IMR-90 (cell line): Measurements from ENCODE around the gene MMS19. TPM values are rescaled to one million over a fixed set of nuclear protein-coding genes. Genes with fewer than 3 reads are reported as not detected.

Source experiments
- ATAC-seq: fragments of 200-7000 bp; cut with Tn5 transposase; 2 replicates; pipeline ENCODE4 v1.9.1; 2020; ENCODE audit warnings: low read depth, mild to moderate bottlenecking, moderate library complexity
- BruUV-seq: library from RNA; stranded (reverse); fragments of 400-500 nt; replicated peaks from 2 replicates; lab custom pipeline; 2021; lab: Mats Ljungman, UMichigan
- CTCF ChIA-PET: fragments of 300-600 bp; formaldehyde crosslinking; extraction: SDS; loops from one replicate; lab custom pipeline; 2021; ENCODE audit warnings: antibody characterized with exemption; lab: Yijun Ruan, JAX
- POLR2A ChIA-PET: fragments of 300-600 bp; sonication (Branson Sonifier 250); formaldehyde crosslinking; loops from one replicate; lab custom pipeline; 2022; ENCODE audit warnings: antibody characterized with exemption; ENCODE audit not compliant: unreplicated experiment; lab: Charles Lee
- DNase-seq: peaks from one replicate; pipeline ENCODE4 v3.0.0; 2013
- H2AFZ ChIP-seq: replicated peaks from 2 replicates; pipeline ENCODE3; 2013; ENCODE audit warnings: low read length, mild to moderate bottlenecking; ENCODE audit not compliant: poor library complexity
- H2AK5ac ChIP-seq: 2 replicates; pipeline ENCODE4 v1.6.1; 2013; ENCODE audit warnings: low read depth, low read length, inconsistent platforms
- H2AK9ac ChIP-seq: replicated peaks from 2 replicates; pipeline ENCODE3; 2013; ENCODE audit warnings: mild to moderate bottlenecking, low read depth, low read length, moderate library complexity; ENCODE audit not compliant: poor library complexity
- H2BK120ac ChIP-seq: 2 replicates; pipeline ENCODE4 v1.6.1; 2013; ENCODE audit warnings: low read depth, low read length, inconsistent platforms
- H2BK15ac ChIP-seq: 3 replicates; pipeline ENCODE4 v1.6.1; 2013; ENCODE audit warnings: low read depth, low read length, inconsistent platforms
- H2BK20ac ChIP-seq: 2 replicates; pipeline ENCODE4 v1.6.1; 2013; ENCODE audit warnings: low read depth, mild to moderate bottlenecking, inconsistent platforms, low read length, moderate library complexity
- H2BK5ac ChIP-seq: 2 replicates; pipeline ENCODE4 v1.6.1; 2013; ENCODE audit warnings: mild to moderate bottlenecking, low read depth, low read length, inconsistent platforms; ENCODE audit not compliant: poor library complexity, severe bottlenecking
- H3K14ac ChIP-seq: replicated peaks from 2 replicates; pipeline ENCODE4 v1.6.1; 2013; ENCODE audit warnings: low read depth, low read length, inconsistent platforms
- H3K18ac ChIP-seq: 2 replicates; pipeline ENCODE4 v1.6.1; 2013; ENCODE audit warnings: low read depth, low read length, control low read depth
- H3K23ac ChIP-seq: 2 replicates; pipeline ENCODE4 v1.6.1; 2013; ENCODE audit warnings: low read depth, low read length, inconsistent platforms
- H3K27ac ChIP-seq: 2 replicates; pipeline ENCODE4 v1.5.1; 2013; ENCODE audit warnings: mild to moderate bottlenecking, control low read depth, low read length; ENCODE audit not compliant: insufficient read depth
- H3K27me3 ChIP-seq: 2 replicates; pipeline ENCODE4 v1.6.1; 2013; ENCODE audit warnings: low read length; ENCODE audit not compliant: control insufficient read depth, insufficient read depth
- H3K36me3 ChIP-seq: 2 replicates; pipeline ENCODE4 v1.6.1; 2013; ENCODE audit warnings: low read length, mixed read lengths; ENCODE audit not compliant: control insufficient read depth, insufficient read depth
- H3K4ac ChIP-seq: 2 replicates; pipeline ENCODE4 v1.6.1; 2013; ENCODE audit warnings: low read depth, low read length, inconsistent platforms
- H3K4me1 ChIP-seq: 2 replicates; pipeline ENCODE4 v1.6.1; 2013; ENCODE audit warnings: low read length, mixed read lengths; ENCODE audit not compliant: control insufficient read depth, insufficient read depth
- H3K4me2 ChIP-seq: 2 replicates; pipeline ENCODE4 v1.6.1; 2013; ENCODE audit warnings: low read depth, mild to moderate bottlenecking, control low read depth, low read length, moderate library complexity
- H3K4me3 ChIP-seq: 2 replicates; pipeline ENCODE4 v1.5.1; 2013; ENCODE audit warnings: low read depth, mild to moderate bottlenecking, control low read depth, low read length, moderate library complexity; ENCODE audit not compliant: insufficient read depth
- H3K56ac ChIP-seq: 2 replicates; pipeline ENCODE4 v1.6.1; 2013; ENCODE audit warnings: low read length, inconsistent platforms; ENCODE audit not compliant: insufficient read depth; ENCODE audit errors: extremely low read depth
- H3K79me1 ChIP-seq, 2 experiments: 2 replicates each; pipeline ENCODE4 v1.6.1; 2013; ENCODE audit warnings: low read length in 2 of 2, inconsistent platforms in 1 of 2, low read depth in 1 of 2
- H3K9ac ChIP-seq: 2 replicates; pipeline ENCODE4 v1.6.1; 2013; ENCODE audit warnings: low read depth, low read length, control low read depth
- H3K9me1 ChIP-seq: 2 replicates; pipeline ENCODE4 v1.6.1; 2013; ENCODE audit warnings: low read length, inconsistent platforms; ENCODE audit not compliant: insufficient read depth
- H3K9me3 ChIP-seq: 2 replicates; pipeline ENCODE4 v1.6.1; 2013; ENCODE audit warnings: low read length; ENCODE audit not compliant: control insufficient read depth, insufficient read depth
- H4K20me1 ChIP-seq: 2 replicates; pipeline ENCODE4 v1.6.1; 2013; ENCODE audit warnings: low read length, inconsistent platforms; ENCODE audit not compliant: insufficient read depth
- H4K5ac ChIP-seq: 2 replicates; pipeline ENCODE4 v1.6.1; 2013; ENCODE audit warnings: mild to moderate bottlenecking, low read depth, low read length, control low read depth
- H4K8ac ChIP-seq, 2 experiments: 2 replicates each; pipeline ENCODE4 v1.6.1; 2013; ENCODE audit warnings: low read depth in 2 of 2, low read length in 2 of 2, control low read depth in 1 of 2, inconsistent platforms in 1 of 2
- H4K91ac ChIP-seq: 2 replicates; pipeline ENCODE4 v1.6.1; 2013; ENCODE audit warnings: low read depth, low read length, inconsistent platforms; ENCODE audit not compliant: insufficient read depth
- MXI1 ChIP-seq: IDR thresholded peaks from 2 replicates; pipeline ENCODE4 v1.6.1; 2012; ENCODE audit warnings: low read depth, mild to moderate bottlenecking, low read length, moderate library complexity, borderline replicate concordance
- RAD21 ChIP-seq: IDR thresholded peaks from 2 replicates; pipeline ENCODE4 v1.6.1; 2012; ENCODE audit warnings: low read length, improper control_type of control experiment
- RCOR1 ChIP-seq: IDR thresholded peaks from 2 replicates; pipeline ENCODE4 v1.6.1; 2012; ENCODE audit warnings: mild to moderate bottlenecking, low read length, improper control_type of control experiment; ENCODE audit not compliant: insufficient replicate concordance
- WGBS, 2 experiments: methylation state at CpG; one replicate each; pipeline versions ENCODE4 v1.1.5 to v1.1.7; 2013; ENCODE audit warnings: missing lambda C conversion rate in 2 of 2; ENCODE audit not compliant: insufficient read length in 1 of 2; ENCODE audit errors: extremely low coverage in 2 of 2; 5-methylcytosine and 5-hydroxymethylcytosine counted together
- dilution Hi-C: fragments of 300-500 bp; cut with HindIII; formaldehyde crosslinking; loops from one replicate; pipeline ENCODE4 v1.14.3; 2018; ENCODE audit warnings: low sequenced_read_pairs; ENCODE audit not compliant: unreplicated experiment
- in situ Hi-C: fragments of 300-500 bp; cut with MboI; formaldehyde crosslinking; loops from 3 replicates; pipeline ENCODE4 v1.14.3; 2019; ENCODE audit warnings: low sequenced_read_pairs, inconsistent platforms, mixed read lengths
- intact Hi-C: fragments of 100-400 bp; cut with micrococcal nuclease; formaldehyde crosslinking; loops from 2 replicates; pipeline ENCODE4 v1.10.0; 2022
- polyA plus RNA-seq, 3 experiments: library from polyadenylated mRNA; depleted of rRNA; stranded (reverse); fragments of >200 nt; gene quantifications; 2 replicates each; pipeline ENCODE4 v1.2.3, GENCODE V29; 2012; ENCODE audit warnings: low replicate concordance in 1 of 3
- total RNA-seq: library from RNA; depleted of rRNA; stranded (reverse); fragments of >200 nt; gene quantifications from 2 replicates; pipeline ENCODE4 v1.2.3, GENCODE V29; 2012

MMS19 gene
- total and polyA plus RNA-seq, 2 of the 4 experiments (the other 2 are of a cell fraction) = 70.1 to 72.7 TPM

GRCh38 chr10:97481071-97481470 is 17.2 kb downstream of the MMS19 start:
- no peak overlapping the region for H4K91ac ChIP-seq
- H3K9me1 ChIP-seq = peaks cover 18% of the 10 kb centered on the region
- no peak overlapping the region for H3K4me3 ChIP-seq
- ATAC-seq (peak; percentile 35), DNase-seq (peak; percentile 21)
- no peak overlapping the region for H2BK20ac ChIP-seq
- no peak overlapping the region for H3K4me2 ChIP-seq
- 94% methylated on average over 2 of the region's 4 CpGs; no CpG with 5 or more reads in 1 of the 2 experiments for WGBS, 2 experiments
- H2BK15ac ChIP-seq = no peak overlapping the region
- peaks cover 28% of the 10 kb centered on the region for H4K20me1 ChIP-seq
- no peak overlapping the region for H3K9ac ChIP-seq
- no peak overlapping the region for H3K27ac ChIP-seq
- H3K4ac ChIP-seq = no peak overlapping the region; the same call in 1 of the 2 replicates
- no peak overlapping the region for H2AFZ ChIP-seq
- no peak overlapping the region for H2AK9ac ChIP-seq
- peaks cover 37% of the 10 kb centered on the region for H3K36me3 ChIP-seq
- intact Hi-C loops = no loop called here
- no peak overlapping the region for H4K8ac ChIP-seq
- BruUV-seq = no TSS peak
- no peak for TF ChIP-seq RAD21
- no peak for TF ChIP-seq MXI1
- no peak for TF ChIP-seq RCOR1
- ChIA-PET POLR2A (no interaction called here), CTCF (interaction anchor here (0.8 kb wide), 1 partner anchor 11 kb away, joined by 3 read pairs; no protein-coding TSS in a partner anchor)
- dilution Hi-C loops = no loop called here
- H2BK120ac ChIP-seq = no peak overlapping the region
- no peak overlapping the region for H2AK5ac ChIP-seq
- 0 out of 2 replicates have a peak overlapping the region, but pooled peaks have one; percentile 29 for H3K23ac ChIP-seq
- H2BK5ac ChIP-seq = peak overlapping the region; percentile 46
- H3K79me1 ChIP-seq = peaks cover 30 to 76% of the 10 kb centered on the region in 2 experiments
- H3K4me1 ChIP-seq = peaks cover 8% of the 10 kb centered on the region
- H3K18ac ChIP-seq = no peak overlapping the region
- no peak overlapping the region for H4K5ac ChIP-seq
- no peaks in the 10 kb centered on the region for H3K9me3 ChIP-seq
- peak overlapping the region; percentile 42; the same call in 1 of the 2 replicates for H3K14ac ChIP-seq
- in situ Hi-C loops = no loop called here
- no peak overlapping the region for H3K56ac ChIP-seq
- H3K27me3 ChIP-seq = no peaks in the 10 kb centered on the region
